ENCODE data around the gene DOCK2.

GRCh38 chr5:170120576-170120975 is 483.5 kb downstream of the DOCK2 start:
- no peak for TF ChIP-seq EZH2 (IDR thresholded peaks at IDR 0.05)
- TF ChIP-seq EZH2phosphoT487 (IDR thresholded peaks at IDR 0.05): no peak
- TF ChIP-seq CTCF (IDR thresholded peaks at IDR 0.05): no peak

Data from neural progenitor cell (in vitro differentiated cells).